ENCODE results near the gene TXNDC17.

The TXNDC17 gene

DNA sequence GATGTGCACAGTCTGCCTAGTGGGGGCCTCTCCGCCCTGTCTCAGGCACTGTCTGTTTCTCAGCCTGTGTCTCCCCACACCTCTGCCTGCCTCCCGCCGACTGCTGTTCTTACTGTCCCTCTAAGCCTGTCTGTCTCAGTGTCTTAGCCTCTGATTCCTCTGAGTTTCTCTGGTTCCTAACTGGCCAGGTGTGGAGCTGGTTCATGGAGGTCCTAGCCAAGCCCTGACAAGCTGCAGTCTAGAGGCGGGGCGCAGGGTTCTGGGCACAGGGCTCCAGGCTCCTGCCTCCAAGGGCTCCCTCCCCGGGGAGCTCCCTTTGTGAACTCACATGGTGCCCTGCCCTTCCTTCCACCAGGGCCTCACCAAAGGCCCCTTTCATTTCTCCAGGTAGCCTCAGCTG is 30.1 kb downstream of the TXNDC17 start:
- TF ChIP-seq CTCF (IDR thresholded peaks at IDR 0.05) (no peak), ZFX (IDR thresholded peaks at IDR 0.05; ENCODE audit: borderline replicate concordance) (no peak)
- H3K27ac ChIP-seq = no peak overlapping the region

GRCh38 chr17:6671431-6671830 is 30.6 kb downstream of the TXNDC17 start:
- TF ChIP-seq ZFX (IDR thresholded peaks at IDR 0.05; ENCODE audit: borderline replicate concordance) (no peak), CTCF (IDR thresholded peaks at IDR 0.05) (no peak)
- no peak overlapping the region for H3K27ac ChIP-seq

- no peak overlapping the region for H3K27ac ChIP-seq
- TF ChIP-seq CTCF (IDR thresholded peaks at IDR 0.05) (no peak), ZFX (IDR thresholded peaks at IDR 0.05; ENCODE audit: borderline replicate concordance) (no peak)
Measured at GRCh38 chr17:6674586-6674985, 33.7 kb downstream of the TXNDC17 start.

DNA sequence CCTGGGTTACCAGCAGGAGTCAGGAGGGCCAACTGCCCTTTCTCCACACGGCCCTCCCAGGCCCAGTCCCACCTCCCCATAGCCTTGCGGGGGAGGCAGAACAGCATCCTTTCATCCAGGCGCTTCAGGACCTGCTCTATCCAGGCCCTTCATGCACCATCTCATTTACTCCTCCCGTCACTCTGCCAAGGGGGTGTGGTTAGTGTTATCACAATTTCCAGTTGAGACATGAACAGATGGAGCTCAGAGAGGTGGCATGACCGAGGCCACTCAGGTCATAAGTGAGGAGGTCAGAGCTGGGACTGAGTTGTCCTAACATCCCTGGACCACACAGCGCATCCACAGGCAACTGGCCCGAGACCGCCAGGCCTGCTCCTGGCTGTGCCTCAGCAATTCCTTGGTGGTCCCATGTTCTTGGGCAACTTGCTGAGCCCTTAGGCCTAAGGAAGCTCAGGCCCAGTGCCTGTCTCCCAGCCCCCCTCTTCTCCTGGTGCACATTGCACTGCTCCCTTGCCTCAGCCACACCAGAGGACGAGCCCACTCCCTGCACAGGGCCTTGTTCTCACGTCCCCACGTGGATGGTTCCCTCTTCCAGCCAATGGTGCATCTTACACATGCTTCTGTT is 34.5 kb downstream of the TXNDC17 start:
- H3K27ac ChIP-seq = no peak overlapping the region
- TF ChIP-seq ZFX (IDR thresholded peaks at IDR 0.05; ENCODE audit: borderline replicate concordance) (no peak), CTCF (IDR thresholded peaks at IDR 0.05) (no peak)

DNA sequence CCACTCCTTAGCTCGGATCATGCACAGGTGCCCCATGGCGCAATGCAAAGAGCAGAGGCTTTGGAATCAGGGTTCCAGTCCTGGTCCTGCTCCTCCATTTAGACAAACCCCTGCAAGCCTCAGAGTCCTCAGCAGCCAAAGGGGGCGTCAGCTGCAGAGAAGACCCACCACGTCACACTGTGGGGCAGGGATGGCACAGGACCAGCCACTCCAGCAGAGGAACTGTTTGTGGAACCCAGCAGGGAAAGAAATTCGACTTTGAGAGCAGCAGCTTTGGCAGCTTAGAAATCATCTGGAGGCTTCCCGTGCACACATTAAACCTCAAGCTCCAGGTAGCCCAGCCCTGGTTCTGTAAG is 35.9 kb downstream of the TXNDC17 start:
- no peak overlapping the region for H3K27ac ChIP-seq
- no peak for TF ChIP-seq CTCF (IDR thresholded peaks at IDR 0.05)
- no peak for TF ChIP-seq ZFX (IDR thresholded peaks at IDR 0.05; ENCODE audit: borderline replicate concordance)

DNA sequence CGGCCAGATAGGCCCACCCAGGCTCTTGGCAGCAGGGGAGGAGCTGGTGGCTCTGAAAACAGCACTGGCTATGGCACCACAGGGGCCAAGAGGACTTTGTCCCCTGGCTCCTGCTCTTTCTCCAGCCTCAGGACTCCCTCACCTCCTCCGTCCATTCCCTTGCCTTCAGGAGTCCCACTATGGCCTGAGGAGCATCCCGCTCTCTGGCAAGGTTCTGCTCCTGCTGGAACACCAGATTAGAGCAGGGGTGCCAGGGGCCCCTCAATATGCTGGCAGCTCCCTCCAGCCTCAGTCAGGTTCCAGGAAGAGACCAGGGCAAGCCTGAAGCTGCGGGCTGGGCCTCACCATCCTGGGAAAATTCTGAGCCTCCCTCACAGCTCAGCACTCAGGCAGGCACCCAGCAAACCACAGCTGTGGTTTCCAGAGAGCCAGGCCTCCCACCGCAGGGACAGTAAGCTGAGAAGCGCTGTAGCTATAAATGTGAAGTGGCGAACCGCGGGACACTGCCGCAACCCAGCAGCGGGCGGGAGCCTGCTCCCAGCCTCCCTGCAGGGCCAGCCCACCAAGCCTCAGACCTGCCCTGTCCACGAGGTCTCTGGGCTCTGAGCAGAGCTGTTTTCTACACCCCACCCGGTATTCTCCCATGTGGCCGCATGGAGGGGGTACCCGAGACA is 36.4 kb downstream of the TXNDC17 start:
- TF ChIP-seq CTCF (IDR thresholded peaks at IDR 0.05) = no peak
- no peak for TF ChIP-seq ZFX (IDR thresholded peaks at IDR 0.05; ENCODE audit: borderline replicate concordance)
- no peak overlapping the region for H3K27ac ChIP-seq

DNA sequence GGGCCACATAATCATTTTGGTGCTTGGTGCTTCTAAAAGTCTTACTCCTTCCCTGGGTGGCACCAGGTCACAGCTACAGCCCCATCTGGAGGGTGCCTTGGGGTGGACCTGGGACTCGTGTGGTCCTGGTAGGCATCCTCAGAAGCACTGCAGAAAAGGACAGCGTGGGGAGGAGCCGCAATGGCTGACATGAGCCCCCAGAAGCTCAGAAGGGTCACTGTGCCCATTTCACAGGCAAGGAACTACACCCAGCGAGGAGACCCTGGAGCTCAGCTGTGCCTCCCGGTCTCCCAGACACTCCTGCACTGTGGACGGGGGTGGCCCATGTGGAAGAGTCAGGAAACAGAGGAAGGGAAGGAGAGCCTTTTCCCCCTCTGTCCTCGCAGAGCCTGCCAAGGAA is 37.1 kb downstream of the TXNDC17 start:
- TF ChIP-seq ZFX (IDR thresholded peaks at IDR 0.05; ENCODE audit: borderline replicate concordance) (no peak), CTCF (IDR thresholded peaks at IDR 0.05) (no peak)
- no peak overlapping the region for H3K27ac ChIP-seq
